Stimulated activated CD4-positive, alpha-beta T cell treated with anti-CD3 and anti-CD28 coated beads, Interleukin-1b, Interleukin-23, amount 100 ng/mL, for 48 hours (primary cell): ENCODE data around the gene REC114.

Experiments used
- DNase-seq: peaks from one replicate; pipeline ENCODE4 v3.0.0-alpha.2; 2020

REC114 gene

DNA sequence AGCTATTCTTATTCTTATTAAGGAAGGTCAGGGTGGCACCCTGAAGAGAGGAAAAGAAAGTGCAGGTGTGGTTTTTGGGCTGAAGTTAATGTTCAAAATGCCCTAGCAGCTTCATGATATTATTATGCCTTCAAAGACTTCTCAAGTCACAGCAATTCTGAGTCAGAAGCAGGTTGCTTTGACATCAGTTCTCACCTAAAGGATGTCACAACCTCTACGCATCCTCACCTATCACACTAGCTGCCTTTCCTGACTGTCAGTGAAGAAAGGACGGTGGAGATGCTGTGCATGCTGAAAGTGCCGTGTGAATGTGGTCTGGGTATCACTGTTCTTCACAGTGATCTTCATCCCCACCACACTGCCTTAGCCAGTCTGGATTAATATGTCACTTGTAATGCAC lies 140.6 kb downstream of the REC114 start:
- DNase-seq, result no peak

GRCh38 chr15:73584699-73585420 lies 141.9 kb downstream of the REC114 start:
- no peak for DNase-seq

DNA sequence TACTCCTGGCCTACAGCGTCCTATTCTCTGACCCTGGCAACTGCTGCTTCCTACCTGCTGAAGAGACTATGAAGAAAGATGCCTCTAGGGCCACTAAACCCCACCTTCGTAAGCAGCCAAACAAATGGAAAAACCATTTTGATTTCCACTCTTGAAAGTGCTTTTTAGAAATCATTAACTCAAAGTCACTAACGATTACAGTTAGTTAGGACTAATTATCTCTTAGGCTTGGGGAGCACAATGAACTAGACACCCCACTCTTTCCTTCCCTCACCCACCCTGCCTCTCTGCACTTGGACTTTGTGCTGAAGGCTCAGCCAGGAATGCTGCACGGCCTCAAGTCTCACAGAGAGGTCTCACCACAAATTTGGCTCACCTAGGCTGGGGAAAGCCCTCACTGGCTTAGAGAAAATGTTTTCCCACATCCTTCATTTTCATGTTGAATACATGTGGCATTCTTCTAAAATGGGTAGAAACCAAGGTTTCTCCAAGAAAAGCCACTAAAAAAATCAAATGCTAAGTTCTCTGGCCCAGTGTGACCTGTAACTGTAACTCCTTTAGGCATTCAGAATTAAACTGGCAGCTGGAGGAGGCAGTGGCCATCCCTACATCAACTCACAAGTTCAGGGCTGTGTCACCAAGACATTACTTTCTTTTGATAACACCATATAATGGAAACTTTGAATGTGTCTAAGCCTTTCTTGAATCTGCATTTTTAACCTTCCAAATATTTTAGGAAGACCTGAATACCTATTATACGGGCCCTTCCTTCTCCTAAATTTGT lies 143.1 kb downstream of the REC114 start:
- DNase-seq, result no peak

DNA sequence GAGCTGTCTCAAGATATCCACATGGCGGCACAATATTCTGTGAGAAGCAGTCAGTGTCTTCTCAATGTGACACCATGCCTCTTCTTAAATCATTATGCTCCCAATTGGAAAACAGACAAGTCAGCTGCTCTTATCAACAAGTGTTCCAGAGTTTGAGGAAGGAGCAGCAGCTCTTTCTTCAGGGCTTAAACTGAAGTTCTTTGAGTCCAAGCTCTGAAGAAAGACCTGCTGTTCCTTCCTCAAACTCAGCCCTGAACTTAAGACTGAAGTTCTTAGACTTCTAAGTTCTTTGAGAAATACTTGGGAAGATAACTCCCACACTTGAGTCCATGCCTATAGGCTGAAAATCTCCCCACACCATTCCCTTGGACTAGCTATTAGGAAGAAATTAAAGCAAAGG lies 146.8 kb downstream of the REC114 start:
- no peak for DNase-seq

GRCh38 chr15:73590263-73590662 lies 147.3 kb downstream of the REC114 start:
- DNase-seq, result no peak

GRCh38 chr15:73593304-73594074 lies 150.5 kb downstream of the REC114 start:
- no peak for DNase-seq

DNA sequence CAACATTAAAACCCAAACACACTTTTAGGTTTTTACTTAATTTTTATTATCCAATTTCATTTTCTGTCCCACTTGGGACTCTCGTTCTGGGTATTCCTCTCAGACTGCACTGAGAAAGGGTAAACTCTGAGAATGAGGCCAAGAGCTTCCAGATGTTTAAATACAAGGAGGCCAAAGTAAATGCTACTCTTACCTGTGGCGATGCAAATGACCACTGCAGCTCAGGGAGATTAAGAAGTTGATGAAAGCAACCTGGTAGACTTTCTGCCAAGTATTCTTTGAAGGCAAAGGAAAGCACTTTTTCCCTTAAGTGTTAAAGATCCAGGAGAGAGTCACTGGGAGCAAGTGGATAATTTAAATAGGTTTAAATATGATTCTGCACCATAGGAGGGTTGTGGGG lies 151.1 kb downstream of the REC114 start:
- no peak for DNase-seq

- no peak for DNase-seq
These were observed 153.2 kb downstream of the REC114 start for GRCh38 chr15:73596174-73596573.

DNA sequence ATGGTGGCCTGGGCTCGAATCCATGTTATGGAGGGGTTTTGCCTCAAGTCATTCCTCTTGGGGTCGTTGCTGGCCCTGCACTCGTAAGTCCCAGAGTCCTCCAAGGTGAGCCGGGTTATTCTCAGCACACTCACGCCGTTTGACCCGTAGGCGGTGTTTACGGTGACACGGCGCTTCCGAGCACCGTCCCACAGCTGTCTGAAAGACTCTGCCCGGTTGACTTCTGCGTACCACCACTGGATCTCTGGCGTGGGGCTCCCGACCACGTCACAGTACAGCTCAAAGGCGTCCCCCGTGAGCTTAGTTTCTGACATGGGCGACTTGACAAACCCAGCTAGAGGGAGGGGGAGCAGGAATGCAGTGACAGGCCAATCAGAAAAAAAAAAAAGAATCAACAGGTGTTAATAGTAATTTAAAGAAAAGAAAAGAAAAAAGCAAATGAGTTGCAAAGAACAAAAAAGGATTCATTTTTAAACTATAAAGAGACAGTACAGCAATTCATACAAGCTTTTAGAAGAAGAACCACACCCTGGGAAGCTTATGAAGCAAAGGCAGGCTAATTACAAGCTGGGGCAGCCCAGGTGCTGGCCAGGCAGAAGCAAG lies 154.2 kb downstream of the REC114 start:
- DNase-seq, result no peak

GRCh38 chr15:73598530-73599160 lies 155.7 kb downstream of the REC114 start:
- no peak for DNase-seq

DNA sequence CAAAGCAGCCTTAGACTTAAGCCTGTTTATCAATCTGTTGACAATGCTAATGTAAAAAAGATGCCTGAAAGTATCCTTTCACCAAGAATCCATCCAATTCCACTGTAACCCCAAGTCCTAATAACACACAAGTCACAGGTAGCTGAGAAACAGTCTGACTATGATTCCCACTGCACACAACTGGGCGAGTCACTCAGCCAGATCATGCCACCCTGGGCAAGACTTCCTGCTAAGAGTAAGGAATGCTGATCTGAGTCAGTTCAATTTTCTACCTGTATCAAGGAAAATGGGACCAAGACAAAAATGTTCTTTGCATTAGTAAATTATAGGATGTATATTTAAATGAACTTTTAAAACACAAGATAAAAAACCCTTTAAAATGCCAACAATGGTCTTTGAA lies 157.0 kb downstream of the REC114 start:
- DNase-seq, result no peak

DNA sequence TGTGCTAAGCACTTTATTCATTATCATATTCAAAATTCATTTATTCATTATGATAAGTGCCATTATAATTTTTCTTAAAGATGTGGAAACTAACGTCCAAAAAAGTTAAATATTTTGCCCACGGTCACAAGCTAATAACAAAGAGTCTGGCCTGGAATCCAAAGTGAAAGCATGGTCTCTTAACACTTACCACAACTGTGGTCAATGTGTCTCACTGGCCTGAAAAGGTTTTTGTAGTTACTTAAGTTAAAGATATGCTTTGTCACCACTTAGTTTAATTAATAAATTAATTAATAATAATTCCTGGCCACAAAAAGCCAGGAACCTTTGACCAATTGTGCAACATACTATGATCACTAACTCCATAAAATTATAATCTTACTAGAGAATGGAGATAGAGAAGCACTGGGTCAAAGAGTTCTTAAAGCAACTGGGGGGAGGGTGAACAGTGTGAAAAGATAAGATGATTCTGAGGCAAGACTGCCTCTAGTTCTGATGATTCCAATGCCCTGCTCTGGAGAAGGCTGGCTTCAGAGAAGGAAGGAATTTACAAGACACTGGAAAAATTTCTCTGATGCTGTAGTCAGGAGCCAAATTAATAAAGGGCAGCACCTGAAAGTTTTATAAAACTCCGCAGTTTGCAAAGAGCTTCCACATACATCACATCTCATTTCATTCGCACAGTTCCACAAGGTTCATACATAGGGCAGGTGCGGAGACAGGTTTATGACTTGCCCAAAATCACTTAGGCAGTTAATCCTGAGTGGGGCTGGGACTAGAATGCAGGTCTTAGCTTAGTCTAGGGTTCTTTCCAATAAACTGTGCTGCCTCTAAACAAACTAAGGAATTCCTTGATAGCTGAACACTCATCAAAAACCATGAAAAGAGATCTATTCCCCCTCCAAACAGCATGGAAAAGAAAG lies 157.7 kb downstream of the REC114 start:
- no peak for DNase-seq

GRCh38 chr15:73601451-73602445 lies 158.8 kb downstream of the REC114 start:
- DNase-seq, result no peak

DNA sequence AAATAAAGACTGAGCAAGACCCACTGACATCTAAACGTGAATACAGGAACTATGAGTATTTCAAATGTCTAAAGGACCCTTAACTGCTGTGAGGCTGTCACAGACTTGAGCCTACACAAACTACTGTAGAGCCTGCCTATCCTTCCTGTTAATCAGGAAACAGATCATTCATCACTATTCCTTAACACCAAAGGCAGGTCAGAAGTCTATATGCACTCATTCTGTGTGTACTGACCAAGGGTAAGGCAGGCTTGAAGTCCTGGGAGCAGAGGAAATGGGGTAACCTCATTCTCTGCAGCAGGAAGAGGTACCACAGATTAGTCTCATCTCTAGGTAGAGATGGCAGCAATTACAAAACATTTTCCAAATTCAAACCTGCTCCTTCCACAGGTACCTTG lies 159.5 kb downstream of the REC114 start:
- DNase-seq, result no peak

GRCh38 chr15:73602992-73603391 lies 160.0 kb downstream of the REC114 start:
- DNase-seq, result no peak

- DNase-seq, result no peak
These were observed 161.5 kb downstream of the REC114 start for GRCh38 chr15:73604477-73604876.

DNA sequence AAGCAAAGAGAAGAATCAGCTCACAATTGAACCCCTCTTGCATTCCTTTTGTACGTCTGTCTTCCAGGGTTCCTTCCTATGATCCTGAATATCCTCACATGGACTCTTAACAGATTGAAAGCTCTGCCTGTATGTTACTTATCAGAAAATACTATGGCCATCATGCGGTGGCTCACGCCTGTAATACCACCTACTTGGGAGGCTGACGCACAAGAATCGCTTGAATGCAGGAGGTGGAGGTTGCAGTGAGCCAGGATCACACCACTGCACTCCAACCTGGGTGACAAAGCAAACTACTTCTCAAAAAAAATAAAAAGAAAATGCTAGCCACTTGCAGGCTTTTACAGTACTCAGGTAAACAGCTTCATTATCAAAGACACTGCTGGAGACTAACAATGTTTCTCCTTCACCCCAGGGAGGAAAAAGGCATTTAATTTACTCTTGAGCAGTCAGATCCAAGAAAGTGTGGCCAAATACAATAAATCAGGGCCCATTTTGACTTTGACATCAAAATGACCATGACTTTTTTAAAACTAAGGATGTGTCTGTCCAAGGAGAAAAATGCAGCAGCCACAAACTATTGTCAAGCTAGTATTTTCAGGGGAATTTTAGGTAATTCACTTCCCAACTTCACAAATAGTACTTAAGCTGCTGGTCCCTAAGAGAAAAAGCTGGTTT lies 162.9 kb downstream of the REC114 start:
- DNase-seq, result no peak

DNA sequence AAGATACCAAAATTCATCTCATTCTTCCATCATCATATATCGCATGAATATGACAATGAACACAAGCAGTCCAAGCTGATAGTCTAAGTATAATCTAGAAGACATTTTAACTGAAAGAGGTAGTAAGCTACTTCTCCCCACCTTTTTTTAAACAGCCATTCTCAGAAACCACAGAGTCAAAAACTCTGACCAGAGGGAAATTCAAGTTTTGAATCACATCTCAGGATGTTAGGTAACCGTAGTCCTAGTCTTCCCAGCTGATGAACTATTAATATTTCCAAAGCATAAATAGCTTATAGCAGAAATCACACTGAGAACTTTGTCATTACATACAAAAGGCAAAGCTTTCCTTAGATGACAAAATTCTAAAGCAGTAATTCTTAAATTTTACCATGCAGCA lies 164.4 kb downstream of the REC114 start:
- no peak for DNase-seq

DNA sequence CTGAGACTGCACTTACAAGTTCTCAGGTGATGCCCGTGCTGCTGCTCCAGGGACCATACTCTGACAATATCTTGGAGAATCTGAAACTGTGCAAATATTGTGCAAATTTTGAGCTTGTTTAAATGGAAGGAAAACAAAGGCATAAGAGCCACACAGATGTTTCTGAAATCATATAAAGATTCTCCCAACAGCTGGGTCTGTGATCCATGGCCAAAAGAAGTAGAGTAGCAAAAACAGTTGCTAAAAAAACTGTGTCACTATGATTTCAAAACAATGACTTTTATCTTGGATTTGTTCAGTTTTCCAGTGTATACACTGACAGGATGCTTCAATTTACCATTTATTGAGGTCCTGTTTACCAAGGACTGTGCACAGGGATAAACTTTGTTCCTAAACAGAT lies 164.9 kb downstream of the REC114 start:
- no peak for DNase-seq

GRCh38 chr15:73608475-73608874 lies 165.5 kb downstream of the REC114 start:
- DNase-seq, result no peak
